ENCODE measurements around the gene MRPL12.

MRPL12 gene

DNA sequence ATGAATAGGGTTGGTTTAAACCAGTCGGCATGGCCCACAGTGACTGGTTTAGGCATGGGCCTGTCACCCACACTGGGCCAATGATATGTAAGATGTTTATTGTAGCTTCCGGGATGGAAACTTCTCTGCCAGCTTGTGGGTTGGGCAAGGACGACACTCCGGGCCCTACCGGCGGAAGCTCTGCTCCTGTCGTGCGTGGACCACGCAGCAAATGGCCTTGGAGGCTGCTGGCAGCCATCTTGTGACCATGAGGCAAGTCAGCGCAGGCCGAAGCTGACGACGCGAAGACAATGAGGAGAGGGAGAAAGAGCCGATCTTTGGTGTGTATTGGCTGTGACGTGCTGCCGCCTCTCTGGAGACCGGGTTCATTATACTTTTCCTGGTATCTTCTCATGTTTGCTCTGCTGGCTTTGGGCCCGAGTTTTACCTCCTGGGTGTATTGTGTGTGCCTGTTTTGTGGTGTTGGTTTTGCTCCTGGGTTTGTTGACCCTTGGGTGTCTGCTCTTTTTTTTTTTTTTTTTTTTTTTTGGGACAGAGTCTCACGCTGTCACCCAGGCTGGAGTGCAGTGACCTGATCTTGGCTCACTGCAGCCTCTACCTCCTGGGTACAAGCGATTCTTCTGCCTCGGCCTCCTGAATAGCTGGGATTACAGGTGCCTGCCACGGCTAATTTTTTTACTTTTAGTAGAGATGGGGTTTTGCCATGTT, 24.3 kb downstream of the MRPL12 start:
- Mint-ChIP-seq H3K27me3 (ENCODE audit: low read depth) (peaks cover 8% of the 10 kb centered on the region), H3K9me3 (no peaks in the 10 kb centered on the region), H3K36me3 (ENCODE audit: low read depth) (no peaks in the 10 kb centered on the region), H3K27ac (no peak overlapping the region), H3K4me3 (no peak overlapping the region), H3K4me1 (peaks cover 6% of the 10 kb centered on the region)
- TF ChIP-seq, protein P1, sequence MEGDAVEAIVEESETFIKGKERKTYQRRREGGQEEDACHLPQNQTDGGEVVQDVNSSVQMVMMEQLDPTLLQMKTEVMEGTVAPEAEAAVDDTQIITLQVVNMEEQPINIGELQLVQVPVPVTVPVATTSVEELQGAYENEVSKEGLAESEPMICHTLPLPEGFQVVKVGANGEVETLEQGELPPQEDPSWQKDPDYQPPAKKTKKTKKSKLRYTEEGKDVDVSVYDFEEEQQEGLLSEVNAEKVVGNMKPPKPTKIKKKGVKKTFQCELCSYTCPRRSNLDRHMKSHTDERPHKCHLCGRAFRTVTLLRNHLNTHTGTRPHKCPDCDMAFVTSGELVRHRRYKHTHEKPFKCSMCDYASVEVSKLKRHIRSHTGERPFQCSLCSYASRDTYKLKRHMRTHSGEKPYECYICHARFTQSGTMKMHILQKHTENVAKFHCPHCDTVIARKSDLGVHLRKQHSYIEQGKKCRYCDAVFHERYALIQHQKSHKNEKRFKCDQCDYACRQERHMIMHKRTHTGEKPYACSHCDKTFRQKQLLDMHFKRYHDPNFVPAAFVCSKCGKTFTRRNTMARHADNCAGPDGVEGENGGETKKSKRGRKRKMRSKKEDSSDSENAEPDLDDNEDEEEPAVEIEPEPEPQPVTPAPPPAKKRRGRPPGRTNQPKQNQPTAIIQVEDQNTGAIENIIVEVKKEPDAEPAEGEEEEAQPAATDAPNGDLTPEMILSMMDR (IDR thresholded peaks at IDR 0.05; ENCODE audit: unreplicated experiment in 3 of 3) = no peak

DNA sequence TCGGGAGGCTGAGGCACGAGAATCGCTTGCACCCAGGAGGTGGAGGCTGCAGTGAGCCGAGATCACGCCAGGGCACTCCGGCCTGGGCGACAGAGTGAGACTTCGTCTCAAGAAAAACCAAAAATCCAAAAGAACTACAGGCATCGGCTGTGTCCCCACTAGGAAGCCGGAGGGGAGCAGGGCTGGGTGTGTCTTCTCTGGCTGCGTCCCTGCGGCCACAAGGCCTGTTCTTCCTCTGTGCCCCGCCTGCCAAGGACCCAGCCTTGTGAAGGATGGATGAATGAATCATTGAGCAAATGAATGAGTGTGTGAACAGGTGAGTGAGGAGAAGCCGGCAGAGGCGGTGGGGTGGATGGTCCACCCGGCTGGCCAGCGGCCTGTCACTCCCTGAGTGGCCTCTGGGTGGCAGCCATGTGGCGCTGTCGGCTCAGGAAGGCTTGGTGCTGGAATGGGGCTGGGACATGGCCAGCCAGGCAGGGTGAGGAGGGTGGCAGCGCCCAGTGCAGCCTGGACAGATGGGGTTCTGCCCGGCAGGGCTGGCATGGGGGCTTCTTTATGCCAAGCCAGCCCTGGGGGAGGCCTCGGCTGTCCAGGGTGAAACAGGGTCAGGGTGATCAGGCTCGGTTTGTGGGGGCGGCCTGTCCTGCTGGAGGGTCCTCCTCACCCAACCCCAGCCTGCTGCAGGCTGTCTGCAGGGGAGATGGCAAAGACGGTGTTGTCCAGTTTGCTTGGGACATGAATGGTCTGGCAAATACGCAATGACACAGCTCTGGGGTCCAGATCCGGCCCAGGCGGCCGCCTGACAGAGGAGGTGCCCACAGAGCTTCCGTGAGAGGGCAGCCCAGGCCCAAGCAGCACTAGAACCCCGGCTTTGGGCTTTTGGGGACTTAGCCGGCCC, 30.6 kb downstream of the MRPL12 start:
- Mint-ChIP-seq H3K9me3 (no peaks in the 10 kb centered on the region), H3K27me3 (ENCODE audit: low read depth) (peaks cover 37% of the 10 kb centered on the region), H3K36me3 (ENCODE audit: low read depth) (no peaks in the 10 kb centered on the region), H3K27ac (no peak overlapping the region), H3K4me3 (no peak overlapping the region), H3K4me1 (peaks cover 6% of the 10 kb centered on the region)
- TF ChIP-seq, protein P1 (IDR thresholded peaks at IDR 0.05; ENCODE audit: unreplicated experiment in 3 of 3) = peak; percentile 90 to 93 (median 92)

DNA sequence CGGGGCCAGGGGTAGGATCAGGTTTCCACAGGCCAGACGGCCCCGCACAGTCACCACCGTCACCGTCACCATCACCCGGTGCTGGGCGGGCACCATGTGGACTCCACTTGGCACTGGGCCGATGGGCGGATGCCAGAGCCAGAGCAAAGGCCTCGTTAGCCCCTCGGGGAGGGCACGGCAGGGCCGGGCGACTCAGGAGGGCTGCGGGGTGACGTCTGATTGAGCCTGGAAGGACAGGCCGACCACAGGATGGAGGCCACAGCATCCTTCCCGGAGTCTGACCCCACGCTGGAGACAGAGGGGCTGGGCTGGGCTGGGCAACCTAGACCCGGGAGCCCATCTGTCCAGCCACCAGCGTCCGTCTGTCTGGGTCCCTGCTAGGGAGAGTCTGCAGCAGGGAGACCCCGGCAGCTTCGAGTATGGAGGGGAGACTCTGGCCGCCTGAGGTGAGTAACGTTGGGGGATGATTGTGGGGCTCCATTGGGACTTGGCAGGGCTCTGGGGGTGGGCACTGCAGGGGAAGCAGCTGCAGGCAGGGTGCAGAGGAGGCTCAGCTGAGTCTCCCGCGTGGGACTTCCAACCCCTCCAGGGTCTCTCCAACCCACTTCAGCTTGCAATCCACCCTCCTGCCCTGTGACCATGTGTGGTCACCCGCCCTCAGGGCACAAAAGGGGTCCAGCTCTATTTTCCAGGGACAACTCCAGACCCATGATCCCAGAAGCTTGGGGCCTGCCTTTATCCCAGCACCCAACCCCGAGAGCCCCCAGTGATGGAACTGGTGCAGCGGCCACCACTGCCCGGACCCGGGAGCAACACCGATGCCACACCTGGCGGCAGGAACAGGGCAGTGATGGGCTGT, 31.5 kb downstream of the MRPL12 start:
- no peaks in the 10 kb centered on the region for H3K36me3 Mint-ChIP-seq (ENCODE audit: low read depth)
- peaks cover 37% of the 10 kb centered on the region for H3K27me3 Mint-ChIP-seq (ENCODE audit: low read depth)
- no peaks in the 10 kb centered on the region for H3K9me3 Mint-ChIP-seq
- TF ChIP-seq, protein P1 (IDR thresholded peaks at IDR 0.05; ENCODE audit: unreplicated experiment in 3 of 3) = no peak
- H3K4me3 Mint-ChIP-seq = no peak overlapping the region
- H3K27ac Mint-ChIP-seq = no peak overlapping the region
- peaks cover 6% of the 10 kb centered on the region for H3K4me1 Mint-ChIP-seq

DNA sequence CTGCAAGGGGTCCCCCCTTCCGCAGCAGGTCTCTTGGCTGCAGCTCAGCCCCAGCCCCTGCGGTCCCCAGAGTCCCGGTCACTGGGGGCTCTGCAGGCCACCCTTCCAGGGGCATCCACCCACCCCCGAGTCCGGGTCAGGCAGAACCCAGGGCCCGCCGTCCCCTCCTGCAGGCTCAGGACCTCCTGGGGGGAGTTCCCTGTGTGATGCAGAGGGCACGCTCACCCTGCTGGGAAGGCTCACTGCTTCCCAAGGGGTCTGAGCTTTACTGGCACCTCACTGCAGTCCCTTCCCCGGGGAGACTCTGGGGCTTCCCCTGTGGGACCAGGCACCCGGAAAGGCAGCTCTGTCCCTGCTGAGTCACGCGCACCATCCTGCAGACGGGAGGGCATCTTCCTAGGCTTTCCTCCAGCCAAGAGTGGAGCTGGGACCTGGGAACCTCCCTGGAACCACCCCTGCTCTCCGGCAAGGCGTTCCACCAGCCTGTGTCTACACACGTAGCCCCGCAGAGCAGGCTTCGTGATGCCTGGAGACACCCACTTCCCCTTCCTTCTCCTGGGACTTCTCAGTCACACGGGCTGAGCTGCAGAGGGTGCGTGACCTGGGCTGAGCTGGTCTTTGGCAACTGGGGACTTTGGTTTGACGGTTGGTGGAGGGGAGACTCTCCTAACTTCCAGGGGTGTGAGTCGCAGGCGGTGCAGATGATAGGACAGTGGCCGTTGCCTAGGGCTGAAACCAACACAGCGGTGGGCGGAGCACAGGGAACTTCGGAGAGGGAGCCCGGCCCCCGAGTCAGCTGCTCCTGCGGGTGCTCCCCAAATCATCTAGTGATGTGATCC, 32.3 kb downstream of the MRPL12 start:
- Mint-ChIP-seq H3K27ac (no peak overlapping the region), H3K9me3 (no peaks in the 10 kb centered on the region), H3K36me3 (ENCODE audit: low read depth) (no peaks in the 10 kb centered on the region), H3K27me3 (ENCODE audit: low read depth) (peaks cover 37% of the 10 kb centered on the region), H3K4me1 (peaks cover 6% of the 10 kb centered on the region), H3K4me3 (no peak overlapping the region)
- TF ChIP-seq, protein P1 (IDR thresholded peaks at IDR 0.05; ENCODE audit: unreplicated experiment in 3 of 3) = no peak

Measured in nephron (organoid).